Keratinocyte (primary cell): ENCODE results near the gene MICAL3. TPM values are rescaled to one million over a fixed set of nuclear protein-coding genes. Genes with fewer than 3 reads are reported as not detected.

ENCODE experiments used
- DNase-seq: peaks from one replicate; pipeline ENCODE4 v3.0.0-alpha.2; 2011; ENCODE audit warnings: low read depth, missing footprints, low spot score
- FAIRE-seq: peaks from 2 replicates; lab custom pipeline; 2011; peaks lifted over from hg19 to GRCh38; lab: Jason Lieb, UNC
- H2AFZ ChIP-seq: 2 replicates; pipeline ENCODE4 v1.6.0; 2012; ENCODE audit warnings: low read length, control low read depth, inconsistent platforms; ENCODE audit not compliant: control insufficient read depth
- H3K27ac ChIP-seq: 2 replicates; pipeline ENCODE4 v1.5.1; 2011; ENCODE audit warnings: low read length; ENCODE audit not compliant: control insufficient read depth, insufficient read depth
- H3K27me3 ChIP-seq: 3 replicates; pipeline ENCODE4 v1.6.0; 2011; ENCODE audit warnings: low read length; ENCODE audit not compliant: control insufficient read depth, insufficient read depth; ENCODE audit errors: extremely low read depth
- H3K36me3 ChIP-seq, 2 experiments: 2 replicates in 1 of 2; 3 replicates in 1 of 2; pipeline ENCODE4 v1.5.1; 2011; ENCODE audit warnings: low read length in 2 of 2, mild to moderate bottlenecking in 1 of 2; ENCODE audit not compliant: control insufficient read depth in 2 of 2, insufficient read depth in 2 of 2; ENCODE audit errors: extremely low read depth in 1 of 2
- H3K4me1 ChIP-seq: 3 replicates; pipeline ENCODE4 v1.5.1; 2011; ENCODE audit warnings: low read length; ENCODE audit not compliant: control insufficient read depth, insufficient read depth; ENCODE audit errors: extremely low read depth
- H3K4me2 ChIP-seq: 3 replicates; pipeline ENCODE4 v1.6.0; 2011; ENCODE audit warnings: low read depth, low read length; ENCODE audit not compliant: control insufficient read depth, insufficient read depth; ENCODE audit errors: extremely low read depth
- H3K4me3 ChIP-seq, 3 experiments: fragments of 200-600 bp in 1 of 3; sonication (generic) in 1 of 3; 2 replicates in 2 of 3; 3 replicates in 1 of 3; pipeline ENCODE4 v1.5.1; 2011 to 2016; ENCODE audit warnings: low read length in 3 of 3, mild to moderate bottlenecking in 3 of 3, control low read depth in 2 of 3, inconsistent platforms in 1 of 3, low read depth in 1 of 3, mixed read lengths in 1 of 3, mixed run types in 1 of 3, moderate library complexity in 1 of 3; ENCODE audit not compliant: control insufficient read depth in 2 of 3, insufficient read depth in 2 of 3; ENCODE audit errors: extremely low read depth in 1 of 3
- H3K79me2 ChIP-seq: 2 replicates; pipeline ENCODE4 v1.6.0; 2012; ENCODE audit warnings: low read length; ENCODE audit not compliant: control insufficient read depth, insufficient read depth
- H3K9ac ChIP-seq: 3 replicates; pipeline ENCODE4 v1.6.0; 2011; ENCODE audit warnings: low read length; ENCODE audit not compliant: control insufficient read depth, insufficient read depth; ENCODE audit errors: extremely low read depth
- H3K9me1 ChIP-seq: 3 replicates; pipeline ENCODE4 v1.6.0; 2011; ENCODE audit warnings: low read length; ENCODE audit not compliant: control insufficient read depth, insufficient read depth; ENCODE audit errors: extremely low read depth
- H3K9me3 ChIP-seq: 2 replicates; pipeline ENCODE4 v1.5.1; 2012; ENCODE audit warnings: low read depth, low read length; ENCODE audit not compliant: control insufficient read depth
- H4K20me1 ChIP-seq: 3 replicates; pipeline ENCODE4 v1.6.0; 2011; ENCODE audit warnings: low read length; ENCODE audit not compliant: control insufficient read depth, insufficient read depth; ENCODE audit errors: extremely low read depth
- EZH2 ChIP-seq: IDR thresholded peaks from one replicate; pipeline ENCODE4 v1.6.1; 2012; ENCODE audit warnings: inconsistent platforms, mild to moderate bottlenecking, low read length, moderate library complexity
- dilution Hi-C: fragments of 300-500 bp; cut with MboI; formaldehyde crosslinking; loops from one replicate; pipeline ENCODE4 v1.7.0; 2020; ENCODE audit warnings: low sequenced_read_pairs; ENCODE audit not compliant: extremely low pct_ligation_motif_present
- polyA plus RNA-seq, 5 experiments: library from polyadenylated mRNA; depleted of rRNA in 3 of 5; stranded (reverse) in 3 of 5; stranded (forward) in 1 of 5; unstranded in 1 of 5; fragments of >200 nt; gene quantifications; 1 replicate in 1 of 5; 2 replicates in 3 of 5; 3 replicates in 1 of 5; pipeline versions ENCODE4 v1.2.1 to v1.2.3, GENCODE V29; 2011 to 2012; ENCODE audit warnings: missing spikeins in 2 of 5, low read depth in 1 of 5, low replicate concordance in 1 of 5
- TF ChIP-seq, protein P1 (sequence below), 3 experiments: IDR thresholded peaks in 1 of 3; conservative IDR thresholded peaks in 1 of 3; optimal IDR thresholded peaks in 1 of 3; 2 replicates in 2 of 3; 3 replicates in 1 of 3; pipeline versions ENCODE3 to v1.5.1; 2011; ENCODE audit warnings: low read length in 3 of 3, mild to moderate bottlenecking in 3 of 3, moderate library complexity in 2 of 3, control low read depth in 1 of 3, inconsistent platforms in 1 of 3; ENCODE audit not compliant: insufficient read depth in 2 of 3; ENCODE audit errors: extremely low read depth in 1 of 3

The MICAL3 gene
- polyA plus RNA-seq, 1 donor (not counting 4 experiments of a cell fraction or from before 2014, with no cell fraction given) = 27.9 TPM

DNA sequence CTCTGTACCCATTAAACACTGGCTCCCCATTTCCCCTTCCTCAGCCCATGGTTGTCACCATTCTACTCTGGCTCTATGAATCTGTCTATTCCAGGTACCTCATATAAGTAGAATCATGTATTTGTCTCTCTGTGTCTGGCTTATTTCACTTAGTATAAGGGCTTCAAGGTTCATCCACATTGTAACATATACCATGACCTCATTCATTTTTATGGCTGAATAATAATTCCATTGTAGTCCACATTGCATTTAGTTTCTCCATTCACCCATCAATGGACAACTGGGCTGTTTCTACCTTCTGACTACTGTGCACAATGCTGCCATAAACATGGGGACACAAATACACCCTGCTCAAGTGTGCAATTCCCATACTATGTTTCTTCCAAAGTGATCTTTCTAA lies 97.3 kb downstream of the MICAL3 start:
- Histone ChIP-seq H3K27ac (no peak overlapping the region), H3K9ac (no peak overlapping the region), H3K4me2 (no peak overlapping the region), H3K27me3 (no peaks in the 10 kb centered on the region), H3K36me3 (peaks cover 0 to 3% of the 10 kb centered on the region in 2 experiments), H3K9me1 (peaks cover 15% of the 10 kb centered on the region), H3K79me2 (peaks cover 91% of the 10 kb centered on the region), H3K4me3 (no peak overlapping the region), H3K4me1 (peaks cover 50% of the 10 kb centered on the region), H2AFZ (no peak overlapping the region), H3K9me3 (no peaks in the 10 kb centered on the region), H4K20me1 (peaks cover 69% of the 10 kb centered on the region)
- DNase-seq (no peak), FAIRE-seq (no peak)
- TF ChIP-seq EZH2 = no peak
- TF ChIP-seq, protein P1, sequence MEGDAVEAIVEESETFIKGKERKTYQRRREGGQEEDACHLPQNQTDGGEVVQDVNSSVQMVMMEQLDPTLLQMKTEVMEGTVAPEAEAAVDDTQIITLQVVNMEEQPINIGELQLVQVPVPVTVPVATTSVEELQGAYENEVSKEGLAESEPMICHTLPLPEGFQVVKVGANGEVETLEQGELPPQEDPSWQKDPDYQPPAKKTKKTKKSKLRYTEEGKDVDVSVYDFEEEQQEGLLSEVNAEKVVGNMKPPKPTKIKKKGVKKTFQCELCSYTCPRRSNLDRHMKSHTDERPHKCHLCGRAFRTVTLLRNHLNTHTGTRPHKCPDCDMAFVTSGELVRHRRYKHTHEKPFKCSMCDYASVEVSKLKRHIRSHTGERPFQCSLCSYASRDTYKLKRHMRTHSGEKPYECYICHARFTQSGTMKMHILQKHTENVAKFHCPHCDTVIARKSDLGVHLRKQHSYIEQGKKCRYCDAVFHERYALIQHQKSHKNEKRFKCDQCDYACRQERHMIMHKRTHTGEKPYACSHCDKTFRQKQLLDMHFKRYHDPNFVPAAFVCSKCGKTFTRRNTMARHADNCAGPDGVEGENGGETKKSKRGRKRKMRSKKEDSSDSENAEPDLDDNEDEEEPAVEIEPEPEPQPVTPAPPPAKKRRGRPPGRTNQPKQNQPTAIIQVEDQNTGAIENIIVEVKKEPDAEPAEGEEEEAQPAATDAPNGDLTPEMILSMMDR (optimal IDR thresholded peaks at IDR 0.05 in 1 of 3, IDR thresholded peaks at IDR 0.05 in 1 of 3, conservative IDR thresholded peaks at IDR 0.05 in 1 of 3; ENCODE audit: extremely low read depth in 1 of 3, insufficient read depth in 2 of 3, low read length in 3 of 3) = no peak
- dilution Hi-C loops = no loop called here

- peaks cover 0 to 3% of the 10 kb centered on the region in 2 experiments for H3K36me3 ChIP-seq
- dilution Hi-C loops = no loop called here
- H3K27ac ChIP-seq = no peak overlapping the region
- no peak overlapping the region for H3K4me2 ChIP-seq
- FAIRE-seq = no peak
- no peak for TF ChIP-seq EZH2
- TF ChIP-seq, protein P1 (optimal IDR thresholded peaks at IDR 0.05 in 1 of 3, IDR thresholded peaks at IDR 0.05 in 1 of 3, conservative IDR thresholded peaks at IDR 0.05 in 1 of 3; ENCODE audit: extremely low read depth in 1 of 3, insufficient read depth in 2 of 3, low read length in 3 of 3) = no peak
- no peak overlapping the region for H3K4me3 ChIP-seq
- no peak overlapping the region for H3K9ac ChIP-seq
- peaks cover 51% of the 10 kb centered on the region for H3K4me1 ChIP-seq
- peaks cover 67% of the 10 kb centered on the region for H4K20me1 ChIP-seq
- H2AFZ ChIP-seq = no peak overlapping the region
- peaks cover 15% of the 10 kb centered on the region for H3K9me1 ChIP-seq
- no peak for DNase-seq
- no peaks in the 10 kb centered on the region for H3K27me3 ChIP-seq
- H3K9me3 ChIP-seq = no peaks in the 10 kb centered on the region
- peaks cover 89% of the 10 kb centered on the region for H3K79me2 ChIP-seq
Measured at GRCh38 chr22:17926516-17926915, 97.8 kb downstream of the MICAL3 start.
